Measurements from ENCODE around the gene CA10. TPM values are rescaled to one million over a fixed set of nuclear protein-coding genes. Genes with fewer than 3 reads are reported as not detected.

CA10 gene
- total RNA-seq, 2 donors from 2014 or later, result not detected

GRCh38 chr17:51650202-51650601 lies 508.3 kb downstream of the CA10 start:
- no peaks in the 10 kb centered on the region for H3K4me1 ChIP-seq (ENCODE audit: control insufficient read depth in 1 of 2, low read depth in 2 of 2)
- no peak for TF ChIP-seq CTCF (IDR thresholded peaks at IDR 0.05)
- H3K27me3 ChIP-seq (replicated peaks; ENCODE audit: insufficient read depth), result no peaks in the 10 kb centered on the region
- no peaks in the 10 kb centered on the region for H3K9me3 ChIP-seq
- no peak overlapping the region for H3K4me3 ChIP-seq
- no peak overlapping the region for H3K27ac ChIP-seq
- ATAC-seq (ENCODE audit: insufficient number of reproducible peaks, low FRiP score, low read depth), result no peak
- H3K36me3 ChIP-seq, result no peaks in the 10 kb centered on the region
- DNase-seq (ENCODE audit: low spot score), result no peak

GRCh38 chr17:51647826-51648225 lies 510.7 kb downstream of the CA10 start:
- no peak overlapping the region for H3K4me3 ChIP-seq
- no peak for DNase-seq (ENCODE audit: low spot score)
- no peaks in the 10 kb centered on the region for H3K9me3 ChIP-seq
- ATAC-seq (ENCODE audit: insufficient number of reproducible peaks, low FRiP score, low read depth), result no peak
- no peaks in the 10 kb centered on the region for H3K27me3 ChIP-seq (replicated peaks; ENCODE audit: insufficient read depth)
- H3K27ac ChIP-seq, result no peak overlapping the region
- TF ChIP-seq CTCF (IDR thresholded peaks at IDR 0.05), result no peak
- H3K4me1 ChIP-seq (ENCODE audit: control insufficient read depth in 1 of 2, low read depth in 2 of 2), result no peaks in the 10 kb centered on the region
- H3K36me3 ChIP-seq, result no peaks in the 10 kb centered on the region

GRCh38 chr17:51647067-51647466 lies 511.4 kb downstream of the CA10 start:
- Histone ChIP-seq H3K36me3 (no peaks in the 10 kb centered on the region), H3K27ac (no peak overlapping the region), H3K9me3 (no peaks in the 10 kb centered on the region), H3K27me3 (replicated peaks; ENCODE audit: insufficient read depth) (no peaks in the 10 kb centered on the region), H3K4me1 (ENCODE audit: control insufficient read depth in 1 of 2, low read depth in 2 of 2) (no peaks in the 10 kb centered on the region), H3K4me3 (no peak overlapping the region)
- TF ChIP-seq CTCF (IDR thresholded peaks at IDR 0.05), result no peak
- no peak for ATAC-seq (ENCODE audit: insufficient number of reproducible peaks, low FRiP score, low read depth)
- no peak for DNase-seq (ENCODE audit: low spot score)

GRCh38 chr17:51646539-51646938 lies 512.0 kb downstream of the CA10 start:
- no peak for TF ChIP-seq CTCF (IDR thresholded peaks at IDR 0.05)
- ATAC-seq (ENCODE audit: insufficient number of reproducible peaks, low FRiP score, low read depth) (no peak), DNase-seq (ENCODE audit: low spot score) (no peak)
- Histone ChIP-seq H3K4me1 (ENCODE audit: control insufficient read depth in 1 of 2, low read depth in 2 of 2) (no peaks in the 10 kb centered on the region), H3K36me3 (no peaks in the 10 kb centered on the region), H3K27ac (no peak overlapping the region), H3K9me3 (no peaks in the 10 kb centered on the region), H3K27me3 (replicated peaks; ENCODE audit: insufficient read depth) (no peaks in the 10 kb centered on the region), H3K4me3 (no peak overlapping the region)

- DNase-seq (ENCODE audit: low spot score), result no peak
These were observed 513.5 kb downstream of the CA10 start for GRCh38 chr17:51645056-51645455.

More at GRCh38 chr17:51645056-51645455, 513.5 kb downstream of the CA10 start:
- H3K27me3 ChIP-seq (replicated peaks; ENCODE audit: insufficient read depth), result no peaks in the 10 kb centered on the region
- no peak for TF ChIP-seq CTCF (IDR thresholded peaks at IDR 0.05)
- no peaks in the 10 kb centered on the region for H3K9me3 ChIP-seq
- H3K4me3 ChIP-seq, result no peak overlapping the region
- no peak overlapping the region for H3K27ac ChIP-seq
- no peak for ATAC-seq (ENCODE audit: insufficient number of reproducible peaks, low FRiP score, low read depth)
- H3K4me1 ChIP-seq (ENCODE audit: control insufficient read depth in 1 of 2, low read depth in 2 of 2), result no peaks in the 10 kb centered on the region
- no peaks in the 10 kb centered on the region for H3K36me3 ChIP-seq
